Endothelial cell of umbilical vein (primary cell): ENCODE results near the gene RUBCN.
"Not testable (repeated sequence)": the region's sequence is repeated elsewhere in the genome, so short reads cannot be mapped to it uniquely, and the experiment has no call there.

ENCODE experiments used
- CTCF ChIP-seq, 2 donors: IDR thresholded peaks; 1 replicate in 1 of 2; 2 replicates in 1 of 2; pipeline ENCODE4 v1.5.1; 2011; ENCODE audit warnings: low read length in 2 of 2, mild to moderate bottlenecking in 2 of 2, moderate library complexity in 2 of 2, control low read depth in 1 of 2, inconsistent platforms in 1 of 2, low read depth in 1 of 2; ENCODE audit not compliant: insufficient read depth in 1 of 2; ENCODE audit errors: extremely low read depth in 1 of 2
- EZH2 ChIP-seq: IDR thresholded peaks from 2 replicates; pipeline ENCODE4 v1.6.1; 2012; ENCODE audit warnings: borderline replicate concordance, low read depth, mild to moderate bottlenecking, moderate library complexity, low read length, inconsistent platforms; ENCODE audit not compliant: severe bottlenecking
- MYC ChIP-seq: IDR thresholded peaks from one replicate; pipeline ENCODE4 v1.6.1; 2011; ENCODE audit warnings: mild to moderate bottlenecking, low read depth, low read length
- POLR2A ChIP-seq: IDR thresholded peaks from 2 replicates; pipeline ENCODE4 v1.6.1; 2012; ENCODE audit warnings: low read depth, mild to moderate bottlenecking, control low read depth, low read length
- POLR2AphosphoS5 ChIP-seq: IDR thresholded peaks from 2 replicates; pipeline ENCODE4 v1.6.1; 2012; ENCODE audit warnings: low read depth, mild to moderate bottlenecking, control low read depth, low read length, moderate library complexity; ENCODE audit not compliant: insufficient read depth

GRCh38 chr3:197621478-197621877, 115.2 kb downstream of the RUBCN start:
- not testable (repeated sequence) for TF ChIP-seq CTCF (IDR thresholded peaks at IDR 0.05; ENCODE audit: extremely low read depth in 1 of 2, insufficient read depth in 1 of 2, low read depth in 1 of 2, low read length in 2 of 2); MYC; EZH2; POLR2A; POLR2AphosphoS5
